GM13976 (cell line): Measurements from ENCODE around the gene TMEM179.

Experiments used
- DNase-seq: peaks from one replicate; pipeline ENCODE4 v3.0.0; 2012; ENCODE audit warnings: low spot score
- in situ Hi-C: fragments of 300-500 bp; cut with MboI; formaldehyde crosslinking; loops from one replicate; pipeline ENCODE4 v1.12.0; 2022; ENCODE audit warnings: low sequenced_read_pairs, mixed read lengths, inconsistent platforms; ENCODE audit not compliant: unreplicated experiment
- TF ChIP-seq, protein P1 (sequence below): IDR thresholded peaks from 2 replicates; pipeline ENCODE4 v1.5.1; 2012; ENCODE audit warnings: borderline replicate concordance, mild to moderate bottlenecking; ENCODE audit not compliant: insufficient read depth; ENCODE audit errors: extremely low read depth, missing control alignments, control extremely low read depth

Gene TMEM179

DNA sequence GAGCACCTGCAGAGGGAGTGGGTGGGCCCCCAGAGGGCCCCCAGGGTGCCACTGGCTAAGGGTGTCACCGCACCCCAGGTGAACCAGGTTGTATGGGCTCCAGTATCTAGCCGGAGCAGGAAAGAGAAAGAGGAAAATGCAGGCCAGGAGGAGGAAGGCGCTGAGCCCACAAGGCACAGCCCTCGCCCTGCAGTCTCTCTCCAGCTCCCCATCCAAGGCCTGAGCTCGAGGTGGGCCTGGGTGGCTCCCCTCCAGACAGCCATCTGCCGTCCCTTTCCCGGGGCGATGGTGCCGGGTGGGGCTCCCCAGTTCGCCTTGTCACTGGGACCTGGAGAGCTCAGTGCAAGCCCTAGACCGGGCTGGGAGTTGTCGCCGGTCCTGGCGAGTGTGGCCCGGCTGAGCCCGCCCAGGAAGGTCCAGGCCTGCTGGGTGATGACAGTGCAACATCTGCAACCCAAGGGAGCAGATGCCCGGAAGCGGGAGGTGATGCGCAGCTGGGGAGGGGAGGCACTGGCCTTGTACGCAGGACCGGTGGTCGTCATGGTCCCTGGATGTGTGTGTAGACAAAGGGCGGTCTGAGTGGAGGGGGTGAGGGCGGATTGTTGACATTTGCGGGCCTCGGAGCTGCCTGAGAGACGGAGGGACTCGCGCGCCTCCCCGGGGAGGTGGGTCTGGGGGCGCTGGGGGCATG is 716 bp downstream of the TMEM179 start:
- in situ Hi-C loops = no loop called here
- TF ChIP-seq, protein P1, sequence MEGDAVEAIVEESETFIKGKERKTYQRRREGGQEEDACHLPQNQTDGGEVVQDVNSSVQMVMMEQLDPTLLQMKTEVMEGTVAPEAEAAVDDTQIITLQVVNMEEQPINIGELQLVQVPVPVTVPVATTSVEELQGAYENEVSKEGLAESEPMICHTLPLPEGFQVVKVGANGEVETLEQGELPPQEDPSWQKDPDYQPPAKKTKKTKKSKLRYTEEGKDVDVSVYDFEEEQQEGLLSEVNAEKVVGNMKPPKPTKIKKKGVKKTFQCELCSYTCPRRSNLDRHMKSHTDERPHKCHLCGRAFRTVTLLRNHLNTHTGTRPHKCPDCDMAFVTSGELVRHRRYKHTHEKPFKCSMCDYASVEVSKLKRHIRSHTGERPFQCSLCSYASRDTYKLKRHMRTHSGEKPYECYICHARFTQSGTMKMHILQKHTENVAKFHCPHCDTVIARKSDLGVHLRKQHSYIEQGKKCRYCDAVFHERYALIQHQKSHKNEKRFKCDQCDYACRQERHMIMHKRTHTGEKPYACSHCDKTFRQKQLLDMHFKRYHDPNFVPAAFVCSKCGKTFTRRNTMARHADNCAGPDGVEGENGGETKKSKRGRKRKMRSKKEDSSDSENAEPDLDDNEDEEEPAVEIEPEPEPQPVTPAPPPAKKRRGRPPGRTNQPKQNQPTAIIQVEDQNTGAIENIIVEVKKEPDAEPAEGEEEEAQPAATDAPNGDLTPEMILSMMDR = no peak
- peak; percentile 27 for DNase-seq

DNA sequence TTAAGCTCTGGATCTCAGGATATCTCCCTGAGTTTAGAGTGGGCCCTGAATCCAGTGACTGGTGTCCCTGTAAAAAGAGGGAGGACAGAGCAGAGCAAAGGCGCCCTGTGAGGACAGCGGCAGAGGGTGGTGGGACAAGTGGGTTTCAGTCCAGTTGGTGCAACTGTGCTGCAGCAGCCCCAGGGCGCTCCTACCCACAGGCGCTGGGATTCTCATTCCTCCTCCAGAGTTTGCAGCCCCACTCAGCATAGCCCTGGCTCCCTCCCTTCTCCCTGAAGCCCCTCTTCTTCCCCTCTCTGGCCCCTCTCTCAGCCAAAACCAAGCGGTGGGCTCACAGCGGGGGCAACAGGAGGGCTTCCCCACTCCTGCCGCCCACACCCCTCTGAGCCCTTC is 1.6 kb downstream of the TMEM179 start:
- DNase-seq = peak; percentile 26
- TF ChIP-seq, protein P1 = no peak
- in situ Hi-C loops = no loop called here

GRCh38 chr14:104602315-104602932 is 2.1 kb downstream of the TMEM179 start:
- TF ChIP-seq, protein P1 = no peak
- DNase-seq = peak; percentile 21
- in situ Hi-C loops = no loop called here

- peak; percentile 26 for DNase-seq
- TF ChIP-seq, protein P1 = no peak
- in situ Hi-C loops = no loop called here
Measured at GRCh38 chr14:104601786-104602185, 2.8 kb downstream of the TMEM179 start.

- in situ Hi-C loops = no loop called here
Measured at GRCh38 chr14:104600805-104601204, 3.8 kb downstream of the TMEM179 start.

DNA sequence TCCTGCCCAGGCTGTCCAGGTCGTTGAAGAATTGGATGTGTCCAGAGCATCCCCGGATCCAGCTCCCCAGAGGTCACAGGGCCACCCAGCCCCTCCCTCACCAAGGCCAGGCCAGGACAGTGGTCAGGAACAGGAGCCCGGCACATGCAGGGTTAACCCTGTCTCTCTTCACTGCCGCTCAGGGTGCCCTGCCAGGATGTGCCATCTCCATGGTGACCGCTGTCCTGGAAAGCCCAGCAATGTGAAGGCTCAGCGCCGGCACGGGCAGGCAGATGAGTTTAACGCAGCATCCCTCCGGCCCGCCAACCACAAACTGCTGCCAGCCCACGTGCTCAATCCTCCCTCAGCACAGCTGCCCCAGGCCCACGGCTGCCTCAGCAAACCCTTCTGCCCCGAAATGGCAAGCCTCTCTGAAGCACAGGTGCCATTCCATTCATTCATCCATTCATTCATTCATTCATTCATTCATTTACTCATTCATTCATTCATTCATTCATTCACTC is 4.4 kb downstream of the TMEM179 start:
- in situ Hi-C loops = no loop called here
- peak; percentile 32 for DNase-seq
- TF ChIP-seq, protein P1 = no peak

More at GRCh38 chr14:104600805-104601204, 3.8 kb downstream of the TMEM179 start:
- DNase-seq = peak; percentile 28
- TF ChIP-seq, protein P1 = no peak

DNA sequence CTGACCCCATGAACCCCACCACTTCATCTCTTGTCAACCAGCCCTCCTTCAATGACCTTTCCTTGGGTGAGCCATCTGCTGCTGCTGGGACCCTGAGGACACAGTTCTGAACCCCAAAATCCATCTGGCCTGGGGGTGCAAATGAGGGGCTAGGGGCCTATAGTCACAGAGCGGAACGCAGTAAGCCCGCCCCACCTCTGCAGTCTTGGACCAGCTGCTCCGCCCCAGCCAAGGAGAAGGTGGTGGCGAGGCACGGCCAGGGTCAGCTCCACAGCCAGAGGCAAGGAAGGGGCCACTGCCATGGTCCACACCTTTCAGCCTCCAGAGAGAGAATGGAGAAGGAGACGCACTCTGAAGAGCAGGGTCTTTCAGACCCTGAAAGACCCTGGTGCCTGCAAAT is 5.1 kb downstream of the TMEM179 start:
- in situ Hi-C loops = no loop called here
- TF ChIP-seq, protein P1 = no peak
- DNase-seq = no peak
